Stimulated activated CD4-positive, alpha-beta T cell treated with anti-CD3 and anti-CD28 coated beads, Interleukin-2, amount 100 ng/mL, for 48 hours (primary cell): Measurements from ENCODE around the gene DHRS3.
"Not testable (repeated sequence)": the region's sequence is repeated elsewhere in the genome, so short reads cannot be mapped to it uniquely, and the experiment has no call there.

Experiments
- DNase-seq, 2 donors: peaks; one replicate each; pipeline ENCODE4 v3.0.0-alpha.2; 2020

DHRS3 gene

GRCh38 chr1:12536023-12536639 lies 81.9 kb downstream of the DHRS3 start:
- DNase-seq = no peak

- DNase-seq = no peak
Measured at GRCh38 chr1:12532405-12533315, 85.3 kb downstream of the DHRS3 start.

- no peak for DNase-seq
Measured at GRCh38 chr1:12531179-12531499, 86.9 kb downstream of the DHRS3 start.

GRCh38 chr1:12530462-12531178 lies 87.4 kb downstream of the DHRS3 start:
- DNase-seq = no peak

GRCh38 chr1:12529640-12530174 lies 88.3 kb downstream of the DHRS3 start:
- no peak for DNase-seq

DNA sequence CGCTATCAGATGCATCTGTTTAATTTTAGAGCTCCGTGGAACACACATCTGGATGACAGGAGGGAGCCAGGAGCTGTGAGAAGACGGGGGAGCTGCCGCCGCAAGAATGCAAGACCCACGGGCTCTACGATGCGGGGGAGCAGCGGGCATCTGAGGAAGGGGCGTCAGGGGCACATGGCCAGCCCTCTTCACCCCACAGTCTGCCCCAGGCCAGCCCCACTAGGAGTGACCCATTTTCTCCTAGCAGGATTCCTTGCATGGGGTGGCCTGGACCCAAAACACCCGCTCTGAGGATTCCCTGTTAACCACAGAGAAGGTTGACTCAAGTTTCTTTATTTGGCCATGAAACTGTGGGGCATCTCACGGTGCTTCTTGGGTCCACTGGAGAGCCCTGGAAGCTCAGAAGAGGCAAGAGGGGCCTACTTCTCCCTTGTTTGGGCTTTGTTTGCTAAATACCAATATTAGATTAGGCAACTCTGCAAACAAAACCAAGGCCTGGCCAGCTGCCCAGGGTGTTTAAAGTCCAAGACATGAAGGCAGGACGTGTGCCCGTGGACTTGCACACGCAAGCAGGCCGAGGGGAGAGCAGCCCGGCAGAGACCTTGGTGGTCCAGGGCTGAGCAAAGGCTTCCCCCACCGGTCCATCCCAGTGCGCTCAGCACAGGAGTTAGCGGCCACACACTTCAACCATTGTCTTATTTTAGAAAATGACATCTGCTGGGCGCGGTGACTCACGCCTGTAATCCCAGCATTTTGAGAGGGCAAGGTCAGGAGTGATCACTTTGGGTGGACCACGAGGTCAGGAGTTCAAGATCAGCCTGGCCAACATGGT lies 89.8 kb downstream of the DHRS3 start:
- no peak for DNase-seq

DNA sequence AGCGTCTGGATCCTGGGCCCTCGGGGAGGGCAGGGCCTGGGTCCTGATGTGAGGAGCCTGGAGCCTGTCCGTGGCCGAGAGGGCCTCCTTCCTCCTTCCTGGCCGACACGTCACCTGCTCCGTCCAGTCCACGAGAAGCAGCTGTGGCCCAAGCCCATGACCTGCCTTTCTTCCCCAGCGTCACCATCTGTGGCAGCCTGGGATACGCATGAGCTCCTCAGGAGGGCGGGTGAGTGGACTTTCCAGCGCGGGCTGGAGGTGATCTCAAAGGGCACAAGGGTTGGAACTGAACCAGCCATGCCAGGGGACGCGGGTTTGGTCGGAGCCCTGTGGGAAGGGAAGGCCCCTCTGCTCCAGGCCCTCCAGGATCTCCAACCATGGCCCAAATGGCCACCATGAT lies 90.4 kb downstream of the DHRS3 start:
- no peak for DNase-seq

GRCh38 chr1:12525311-12526181 lies 92.5 kb downstream of the DHRS3 start:
- DNase-seq = no peak

DNA sequence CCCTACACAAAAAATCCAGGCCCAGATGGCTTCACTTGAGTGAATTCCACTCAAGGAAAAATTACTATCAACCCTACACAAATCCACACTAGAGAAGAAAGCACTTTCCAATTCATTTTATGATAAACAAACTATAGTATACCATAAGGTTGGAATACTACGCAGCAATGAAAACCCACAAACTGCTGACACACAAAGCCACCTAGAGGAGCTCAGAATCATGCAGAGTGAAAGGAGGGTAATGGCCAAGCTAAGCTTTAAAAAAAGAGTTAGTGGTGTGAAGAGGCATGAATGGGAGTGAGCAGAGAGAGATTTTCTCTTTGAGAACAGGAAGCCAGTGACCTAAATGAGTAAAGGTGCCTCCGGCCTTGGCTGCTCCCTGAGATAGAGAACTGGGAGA lies 93.7 kb downstream of the DHRS3 start:
- DNase-seq = no peak

DNA sequence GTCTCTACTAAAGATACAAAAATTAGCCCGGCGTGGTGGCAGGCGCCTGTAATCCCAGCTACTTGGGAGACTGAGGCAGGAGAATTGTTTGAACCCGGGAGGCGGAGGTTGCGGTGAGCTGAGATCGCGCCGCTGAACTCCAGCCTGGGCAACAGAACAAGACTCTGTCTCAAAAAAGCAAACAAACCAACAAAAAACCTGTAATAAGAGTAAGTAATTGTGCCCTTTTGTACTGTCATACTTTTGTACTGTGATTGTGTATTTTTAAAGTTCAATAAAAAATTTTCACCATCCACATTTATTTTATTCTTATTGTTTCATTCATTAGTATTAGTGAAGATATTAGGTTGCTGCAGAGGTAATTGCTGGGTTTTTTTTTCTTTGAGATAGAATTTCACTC lies 95.2 kb downstream of the DHRS3 start:
- not testable (repeated sequence) for DNase-seq

DNA sequence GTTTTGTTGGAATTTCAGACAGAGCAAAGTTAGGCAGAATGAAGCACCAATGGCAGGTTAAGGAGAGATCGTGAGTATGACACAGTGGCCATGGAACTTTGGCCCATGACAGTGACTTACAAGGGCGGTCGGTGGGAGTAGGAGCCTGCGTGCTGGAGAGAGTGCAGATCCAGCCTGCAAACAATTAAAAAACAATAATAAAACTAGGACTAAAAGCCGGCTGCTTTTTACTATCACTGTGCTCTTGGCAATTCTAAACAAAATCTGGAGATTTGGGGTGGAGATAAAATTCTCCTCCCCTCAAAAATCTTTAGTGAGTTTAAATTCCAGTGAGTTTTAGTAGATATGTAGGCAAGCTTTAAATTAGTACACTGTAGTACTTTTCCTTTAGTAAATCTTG lies 96.9 kb downstream of the DHRS3 start:
- no peak for DNase-seq

DNA sequence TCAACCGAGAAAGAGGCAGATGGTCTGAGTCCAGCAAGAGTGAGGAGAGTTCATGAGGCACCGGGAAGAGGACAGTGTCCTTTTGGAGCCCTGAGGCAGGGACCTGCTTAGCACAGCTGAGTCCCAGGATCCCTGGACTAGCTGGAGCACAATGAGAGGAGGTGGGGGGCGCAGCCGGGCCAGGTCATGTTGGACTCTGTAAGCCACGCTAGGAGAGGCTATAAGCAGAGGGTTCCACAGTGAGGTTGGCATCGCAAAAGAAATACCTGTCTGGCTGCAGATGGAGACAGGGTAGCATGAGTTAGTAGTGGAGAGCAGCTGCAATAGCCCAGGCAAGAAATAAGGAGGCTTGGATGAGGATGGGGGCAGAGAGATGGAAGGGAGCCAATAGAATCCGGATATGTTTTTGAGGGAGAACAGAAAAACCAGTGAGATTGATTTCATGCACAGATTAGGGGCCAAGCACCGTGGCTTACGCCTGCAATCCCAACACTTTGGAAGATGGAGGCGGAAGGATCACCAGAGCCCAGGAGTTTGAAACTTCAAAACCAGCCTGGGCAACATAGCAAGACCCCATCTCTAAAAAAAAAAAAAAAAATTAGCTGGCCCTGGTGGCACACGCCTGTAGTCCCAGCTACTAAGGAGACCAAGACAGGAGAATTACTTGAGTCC lies 98.2 kb downstream of the DHRS3 start:
- no peak for DNase-seq

- DNase-seq = peak; percentile 32 to 54
Measured at GRCh38 chr1:12518931-12519692, 98.9 kb downstream of the DHRS3 start.
